GM23248 (cell line): Measurements from ENCODE around the gene CNKSR3. TPM values are rescaled to one million over a fixed set of nuclear protein-coding genes. Genes with fewer than 3 reads are reported as not detected.

ENCODE experiments used
- DNase-seq: peaks from one replicate; pipeline ENCODE4 v3.0.0-alpha.2; 2015
- H2AFZ ChIP-seq: fragments of 200-600 bp; sonication (generic); 2 replicates; pipeline ENCODE4 v1.6.1; 2016; ENCODE audit warnings: antibody characterized with exemption
- H3F3A ChIP-seq: fragments of 200-600 bp; sonication (generic); 2 replicates; pipeline ENCODE4 v1.6.1; 2016; ENCODE audit warnings: mild to moderate bottlenecking, antibody characterized with exemption, mixed run types; ENCODE audit not compliant: insufficient read depth
- H3K27ac ChIP-seq: fragments of 200-600 bp; sonication (generic); 2 replicates; pipeline ENCODE4 v1.5.1; 2016; ENCODE audit warnings: mild to moderate bottlenecking
- H3K27me3 ChIP-seq: fragments of 200-600 bp; sonication (generic); replicated peaks from 2 replicates; pipeline ENCODE4 v1.6.1; 2016; ENCODE audit warnings: mild to moderate bottlenecking; ENCODE audit not compliant: insufficient read depth
- H3K36me3 ChIP-seq: fragments of 200-600 bp; sonication (generic); 2 replicates; pipeline ENCODE4 v1.6.1; 2016; ENCODE audit warnings: low read depth, mild to moderate bottlenecking
- H3K4me1 ChIP-seq: fragments of 200-600 bp; sonication (generic); 2 replicates; pipeline ENCODE4 v1.6.1; 2016; ENCODE audit warnings: mild to moderate bottlenecking; ENCODE audit not compliant: insufficient read depth
- H3K4me2 ChIP-seq: fragments of 200-600 bp; sonication (generic); one replicate; pipeline ENCODE4 v1.6.1; 2016; ENCODE audit warnings: mild to moderate bottlenecking; ENCODE audit not compliant: unreplicated experiment
- H3K4me3 ChIP-seq: fragments of 200-600 bp; sonication (generic); 2 replicates; pipeline ENCODE4 v1.5.1; 2016; ENCODE audit warnings: mild to moderate bottlenecking
- H3K79me2 ChIP-seq: fragments of 200-600 bp; sonication (generic); 2 replicates; pipeline ENCODE4 v1.6.1; 2016; ENCODE audit warnings: mild to moderate bottlenecking; ENCODE audit not compliant: insufficient read depth
- H3K9ac ChIP-seq: fragments of 200-600 bp; sonication (generic); 2 replicates; pipeline ENCODE4 v1.6.1; 2016; ENCODE audit warnings: mild to moderate bottlenecking
- H3K9me2 ChIP-seq: fragments of 200-600 bp; sonication (generic); 2 replicates; pipeline ENCODE4 v1.6.1; 2016; ENCODE audit warnings: mixed run types, mild to moderate bottlenecking, moderate library complexity; ENCODE audit not compliant: insufficient read depth
- H3K9me3 ChIP-seq: fragments of 200-600 bp; sonication (generic); one replicate; pipeline ENCODE4 v1.6.1; 2017; ENCODE audit warnings: low read depth
- H4K20me1 ChIP-seq: fragments of 200-600 bp; sonication (generic); 2 replicates; pipeline ENCODE4 v1.6.0; 2016; ENCODE audit not compliant: insufficient read depth
- EZH2 ChIP-seq: fragments of 200-600 bp; sonication (generic); IDR thresholded peaks from 2 replicates; pipeline ENCODE4 v1.6.1; 2018; ENCODE audit warnings: antibody characterized with exemption, mild to moderate bottlenecking; ENCODE audit not compliant: insufficient read depth, poor library complexity, severe bottlenecking
- EZH2phosphoT487 ChIP-seq: fragments of 200-600 bp; sonication (generic); IDR thresholded peaks from 2 replicates; pipeline ENCODE4 v1.6.1; 2018; ENCODE audit warnings: antibody characterized with exemption, moderate library complexity, mild to moderate bottlenecking, low read depth; ENCODE audit not compliant: insufficient read depth
- WGBS, 2 experiments: methylation state at CpG; one replicate each; pipeline ENCODE4 v1.1.6; 2015 to 2017; ENCODE audit warnings: low lambda C conversion rate in 2 of 2, low coverage in 1 of 2; ENCODE audit errors: missing lambda C conversion rate in 2 of 2; 5-methylcytosine and 5-hydroxymethylcytosine counted together
- in situ Hi-C: fragments of 300-500 bp; cut with MboI; formaldehyde crosslinking; loops from 2 replicates; pipeline ENCODE4 v1.15.0; 2020
- polyA plus RNA-seq: library from polyadenylated mRNA; unstranded; fragments of >200 nt; fragmentation: Nextera tagmentation; extraction: Ambion mirVana; gene quantifications from 2 replicates; pipeline ENCODE4 v1.2.1, GENCODE V29; 2016
- total RNA-seq: library from RNA; depleted of rRNA; stranded (reverse); fragments of >200 nt; shearing (Covaris generic); gene quantifications from 2 replicates; pipeline ENCODE4 v1.2.3, GENCODE V29; 2014

Gene CNKSR3
- total and polyA plus RNA-seq, 2 experiments from 2014 or later, result 1.7 to 1.9 TPM

DNA sequence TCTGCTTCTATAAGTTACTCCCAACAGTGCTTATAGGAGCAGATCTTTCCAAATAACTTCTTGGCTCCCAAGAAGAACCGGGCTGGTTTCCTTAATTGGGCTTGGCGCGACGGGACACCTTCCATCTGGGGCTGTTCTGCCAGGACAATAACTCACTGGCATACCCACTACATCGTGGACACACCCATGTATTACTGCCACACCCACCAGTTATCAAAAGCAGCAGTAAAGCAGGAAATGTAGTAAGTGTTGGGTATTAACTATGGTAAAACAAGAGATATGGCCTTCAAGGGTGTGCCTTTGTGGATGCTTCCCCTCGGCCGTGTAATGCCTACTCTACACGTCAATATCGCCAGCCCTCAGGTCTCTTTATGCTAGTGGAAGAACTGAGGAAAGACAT lies 24.7 kb downstream of the CNKSR3 start:
- H4K20me1 ChIP-seq, result no peaks in the 10 kb centered on the region
- 53 to 54% methylated on average over 9 of the region's 9 CpGs for WGBS, 2 experiments
- in situ Hi-C loops, result no loop called here
- TF ChIP-seq EZH2, result no peak
- no peak for TF ChIP-seq EZH2phosphoT487
- H3K9me3 ChIP-seq, result no peaks in the 10 kb centered on the region
- no peak overlapping the region for H3K9ac ChIP-seq
- H3K4me2 ChIP-seq, result no peak overlapping the region
- H3K4me1 ChIP-seq, result peaks cover 28% of the 10 kb centered on the region
- H3F3A ChIP-seq, result peaks cover 17% of the 10 kb centered on the region
- H3K4me3 ChIP-seq, result no peak overlapping the region
- no peaks in the 10 kb centered on the region for H3K9me2 ChIP-seq
- H2AFZ ChIP-seq, result no peak overlapping the region
- no peaks in the 10 kb centered on the region for H3K27me3 ChIP-seq
- H3K79me2 ChIP-seq, result peaks cover 3% of the 10 kb centered on the region; the same call in 1 of the 2 replicates
- H3K27ac ChIP-seq, result no peak overlapping the region
- no peaks in the 10 kb centered on the region for H3K36me3 ChIP-seq
- DNase-seq, result no peak

DNA sequence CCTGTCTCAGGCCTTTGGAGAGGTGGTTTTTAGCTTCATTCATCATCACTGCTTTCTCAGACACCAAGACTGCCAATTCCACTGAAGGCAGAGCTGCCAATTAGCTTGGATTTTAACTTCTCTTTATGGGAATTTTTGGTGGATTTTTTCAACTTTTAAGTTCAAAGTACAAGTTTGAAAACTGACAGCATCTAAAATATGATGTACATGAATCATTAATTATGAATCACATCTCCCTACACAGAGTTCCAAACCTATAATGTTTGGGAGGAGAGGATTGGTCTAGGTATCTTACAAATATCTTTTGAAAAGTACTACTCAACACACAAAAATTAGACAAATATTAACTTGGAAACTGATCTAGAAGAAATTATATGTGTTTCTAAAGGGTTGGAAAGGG lies 25.5 kb downstream of the CNKSR3 start:
- in situ Hi-C loops, result no loop called here
- H2AFZ ChIP-seq, result no peak overlapping the region
- H3K4me1 ChIP-seq, result peaks cover 30% of the 10 kb centered on the region
- no peaks in the 10 kb centered on the region for H3K27me3 ChIP-seq
- H3K9ac ChIP-seq, result no peak overlapping the region
- TF ChIP-seq EZH2phosphoT487 (no peak), EZH2 (no peak)
- H4K20me1 ChIP-seq, result no peaks in the 10 kb centered on the region
- H3K4me2 ChIP-seq, result no peak overlapping the region
- no peaks in the 10 kb centered on the region for H3K9me2 ChIP-seq
- H3K27ac ChIP-seq, result no peak overlapping the region
- H3K9me3 ChIP-seq, result no peaks in the 10 kb centered on the region
- H3K4me3 ChIP-seq, result no peak overlapping the region
- H3K79me2 ChIP-seq, result peaks cover 3% of the 10 kb centered on the region; the same call in 1 of the 2 replicates
- DNase-seq, result no peak
- H3F3A ChIP-seq, result peaks cover 17% of the 10 kb centered on the region
- no peaks in the 10 kb centered on the region for H3K36me3 ChIP-seq

DNA sequence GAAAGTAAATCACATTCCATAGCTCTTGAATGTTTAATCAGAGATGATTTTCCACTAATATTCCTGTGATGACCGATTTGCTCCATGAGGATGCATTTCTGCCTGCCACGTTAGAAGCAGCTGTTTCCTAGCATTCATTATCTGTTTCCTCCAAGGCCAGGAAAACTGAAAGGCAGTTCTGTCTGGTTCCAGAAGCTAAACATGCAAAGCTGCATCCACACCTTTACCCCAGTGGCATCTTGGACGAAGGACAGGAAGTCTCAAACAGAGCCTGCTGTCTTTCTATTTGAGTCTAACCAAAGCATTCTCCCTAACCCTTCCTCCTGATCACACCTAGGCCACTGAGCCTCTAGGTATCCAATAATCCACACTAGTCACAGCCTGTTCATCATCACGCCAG lies 27.6 kb downstream of the CNKSR3 start:
- Histone ChIP-seq H3K4me2 (no peak overlapping the region), H3K9me2 (no peaks in the 10 kb centered on the region), H3K9ac (no peak overlapping the region), H3K36me3 (no peaks in the 10 kb centered on the region), H4K20me1 (no peaks in the 10 kb centered on the region), H3F3A (peaks cover 13% of the 10 kb centered on the region; the same call in 1 of the 2 replicates), H2AFZ (no peak overlapping the region), H3K4me1 (peaks cover 36% of the 10 kb centered on the region), H3K4me3 (no peak overlapping the region), H3K27me3 (no peaks in the 10 kb centered on the region), H3K9me3 (no peaks in the 10 kb centered on the region), H3K79me2 (no peaks in the 10 kb centered on the region), H3K27ac (no peak overlapping the region)
- WGBS, 2 experiments, result 53% methylated on average over 4 of the region's 4 CpGs
- TF ChIP-seq EZH2phosphoT487 (no peak), EZH2 (no peak)
- in situ Hi-C loops, result no loop called here
- no peak for DNase-seq

DNA sequence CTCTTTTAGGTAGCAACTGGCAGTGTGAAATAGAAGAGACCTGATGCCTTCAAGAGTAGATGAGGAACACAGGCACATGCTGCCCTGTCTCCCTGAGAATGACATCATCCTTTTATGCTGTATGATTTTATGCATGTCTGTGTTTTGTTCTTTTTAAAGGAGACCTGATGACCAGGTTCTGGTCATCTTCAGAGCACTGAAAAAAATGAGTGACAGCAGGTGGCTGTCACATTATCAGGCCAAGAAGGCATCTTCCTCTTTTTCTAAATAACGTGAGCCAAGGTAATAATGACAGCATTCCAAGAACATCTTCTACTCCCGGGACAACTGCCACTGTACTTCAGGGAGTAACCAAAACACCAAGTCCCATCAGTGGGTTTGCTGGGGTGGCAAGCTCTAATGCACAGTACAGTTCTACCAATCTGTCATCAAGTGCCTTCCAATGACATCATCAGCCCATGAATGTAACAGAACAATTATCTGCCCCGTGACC lies 28.9 kb downstream of the CNKSR3 start:
- H3K36me3 ChIP-seq, result no peaks in the 10 kb centered on the region
- no peaks in the 10 kb centered on the region for H3K27me3 ChIP-seq
- 51 to 53% methylated on average over 3 of the region's 3 CpGs for WGBS, 2 experiments
- no peak overlapping the region for H3K4me2 ChIP-seq
- in situ Hi-C loops, result no loop called here
- TF ChIP-seq EZH2, result no peak
- TF ChIP-seq EZH2phosphoT487, result no peak
- DNase-seq, result no peak
- no peak overlapping the region for H3K4me3 ChIP-seq
- no peaks in the 10 kb centered on the region for H4K20me1 ChIP-seq
- no peaks in the 10 kb centered on the region for H3K79me2 ChIP-seq
- H3K9me2 ChIP-seq, result no peaks in the 10 kb centered on the region
- H3K9ac ChIP-seq, result no peak overlapping the region
- H3K4me1 ChIP-seq, result peaks cover 27% of the 10 kb centered on the region
- H3K9me3 ChIP-seq, result no peaks in the 10 kb centered on the region
- no peak overlapping the region for H2AFZ ChIP-seq
- H3F3A ChIP-seq, result peaks cover 11% of the 10 kb centered on the region; the same call in 1 of the 2 replicates
- no peak overlapping the region for H3K27ac ChIP-seq
